GM12864 (cell line): ENCODE results near the gene AGPAT4.

ENCODE experiments used
- DNase-seq: peaks from one replicate; pipeline ENCODE4 v3.0.0-alpha.2; 2011; ENCODE audit warnings: low read depth
- H3K4me3 ChIP-seq: 2 replicates; pipeline ENCODE4 v1.5.1; 2011; ENCODE audit warnings: mild to moderate bottlenecking, low read depth, low read length, control low read depth
- CTCF ChIP-seq: IDR thresholded peaks from 2 replicates; pipeline ENCODE4 v1.5.1; 2011; ENCODE audit warnings: low read depth, mild to moderate bottlenecking, moderate library complexity, low read length, control low read depth, inconsistent platforms; ENCODE audit errors: missing control alignments

The AGPAT4 gene

GRCh38 chr6:161237176-161237575 lies 36.7 kb downstream of the AGPAT4 start:
- no peak overlapping the region for H3K4me3 ChIP-seq
- no peak for DNase-seq
- TF ChIP-seq CTCF = no peak

- no peak for DNase-seq
- no peak overlapping the region for H3K4me3 ChIP-seq
- TF ChIP-seq CTCF = no peak
Observed at GRCh38 chr6:161235776-161236633, 37.9 kb downstream of the AGPAT4 start.

GRCh38 chr6:161233986-161234661 lies 39.7 kb downstream of the AGPAT4 start:
- no peak for TF ChIP-seq CTCF
- no peak overlapping the region for H3K4me3 ChIP-seq
- no peak for DNase-seq

- no peak for TF ChIP-seq CTCF
- no peak overlapping the region for H3K4me3 ChIP-seq
- no peak for DNase-seq
Observed at GRCh38 chr6:161232467-161232866, 41.4 kb downstream of the AGPAT4 start.

- DNase-seq = no peak
- no peak for TF ChIP-seq CTCF
- no peak overlapping the region for H3K4me3 ChIP-seq
Observed at GRCh38 chr6:161232010-161232409, 41.9 kb downstream of the AGPAT4 start.

GRCh38 chr6:161230339-161230738 lies 43.5 kb downstream of the AGPAT4 start:
- no peak overlapping the region for H3K4me3 ChIP-seq
- no peak for TF ChIP-seq CTCF
- DNase-seq = no peak
